ENCODE results near the gene NMT2. TPM values are rescaled to one million over a fixed set of nuclear protein-coding genes. Genes with fewer than 3 reads are reported as not detected.
A peak's percentile ranks its signal among the peaks of the same experiment; 100 is the strongest.

The NMT2 gene
- total RNA-seq, 1 experiment from 2014 or later: 17.1 TPM

DNA sequence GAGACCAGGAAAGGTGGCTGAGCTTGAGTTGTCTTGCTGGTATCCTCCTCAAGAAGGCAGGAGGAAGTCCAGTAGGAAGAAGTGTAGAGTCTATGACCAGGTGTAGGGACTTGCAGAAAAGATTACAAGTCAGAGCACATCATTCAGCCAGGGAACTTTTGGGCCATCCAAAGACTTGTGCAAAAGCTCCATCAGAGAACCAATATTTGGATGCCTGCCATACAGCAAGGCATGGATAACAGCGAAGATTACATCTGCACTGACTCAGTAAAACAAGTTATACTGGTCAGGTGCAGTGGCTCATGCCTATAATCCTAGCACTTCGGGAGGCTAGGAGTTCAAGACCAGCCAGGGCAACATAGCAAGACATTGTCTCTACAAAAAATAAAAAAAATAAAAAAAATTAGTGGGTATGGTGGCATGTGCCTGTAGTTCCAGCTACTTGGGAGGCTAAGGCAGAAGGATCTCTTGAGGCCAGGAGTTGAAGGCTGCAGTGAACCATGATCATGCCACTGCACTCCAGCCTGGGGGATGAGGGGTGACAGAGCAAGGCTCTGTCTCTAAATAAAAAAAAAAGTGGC, 13.2 kb upstream of the NMT2 start:
- no peak for DNase-seq (ENCODE audit: low spot score)

DNA sequence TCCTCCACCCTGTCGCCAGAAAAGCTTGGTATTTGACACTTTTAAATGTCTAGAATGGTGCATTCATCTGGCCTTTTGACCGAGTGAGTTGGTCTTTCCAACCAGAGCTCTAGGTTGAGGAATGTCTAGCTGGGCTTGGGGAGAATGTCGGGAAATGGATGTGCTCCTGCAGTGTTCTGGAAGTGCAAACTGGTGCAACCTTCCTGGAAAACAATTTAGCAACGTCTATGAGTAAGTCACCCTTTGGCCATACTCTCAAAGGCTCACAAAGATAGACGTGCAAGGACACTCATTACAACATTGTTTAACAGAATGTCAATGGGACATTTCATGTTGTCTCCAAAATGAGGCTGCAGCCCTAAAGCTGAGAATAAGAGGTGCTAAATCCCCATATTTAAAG, 12.2 kb upstream of the NMT2 start:
- DNase-seq (ENCODE audit: low spot score): peak; percentile 8

DNA sequence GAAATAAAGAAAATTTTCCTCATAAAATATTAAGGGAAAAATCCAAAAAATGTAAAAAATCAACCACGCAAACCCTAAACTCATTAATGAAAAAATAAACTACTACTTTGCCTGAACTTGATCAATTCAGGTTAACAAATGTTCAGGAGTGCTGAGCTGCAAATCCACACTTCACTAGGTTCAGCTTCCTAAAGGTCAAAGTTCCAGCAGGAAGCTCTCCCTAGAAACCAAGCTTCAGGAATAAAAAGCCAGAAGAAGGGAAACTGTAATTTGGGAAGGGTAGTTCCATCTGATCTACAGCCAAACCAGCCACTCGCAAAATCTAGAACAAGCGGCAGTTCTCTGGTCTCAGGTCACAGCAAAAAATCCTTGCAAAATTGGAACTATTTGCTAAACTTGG, 7.8 kb upstream of the NMT2 start:
- DNase-seq (ENCODE audit: low spot score): no peak

DNA sequence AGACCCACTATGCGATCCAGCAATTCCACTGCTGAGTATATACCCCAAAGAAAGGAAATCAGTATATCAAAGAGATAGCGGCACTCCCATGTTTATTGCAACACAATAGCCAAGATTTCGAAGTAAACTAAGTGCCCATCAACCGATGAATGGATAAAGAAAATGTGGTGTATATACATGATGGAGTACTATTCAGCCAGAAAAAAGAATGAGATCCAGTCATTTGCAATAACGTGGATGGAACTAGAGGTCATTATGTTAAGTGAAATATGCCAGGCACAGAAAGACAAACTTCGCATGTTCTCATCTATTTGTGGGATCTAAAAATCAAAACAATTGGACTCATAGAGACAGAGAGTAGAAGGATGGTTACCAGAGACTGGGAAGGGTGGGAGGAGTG, 7.1 kb upstream of the NMT2 start:
- DNase-seq (ENCODE audit: low spot score): no peak

DNA sequence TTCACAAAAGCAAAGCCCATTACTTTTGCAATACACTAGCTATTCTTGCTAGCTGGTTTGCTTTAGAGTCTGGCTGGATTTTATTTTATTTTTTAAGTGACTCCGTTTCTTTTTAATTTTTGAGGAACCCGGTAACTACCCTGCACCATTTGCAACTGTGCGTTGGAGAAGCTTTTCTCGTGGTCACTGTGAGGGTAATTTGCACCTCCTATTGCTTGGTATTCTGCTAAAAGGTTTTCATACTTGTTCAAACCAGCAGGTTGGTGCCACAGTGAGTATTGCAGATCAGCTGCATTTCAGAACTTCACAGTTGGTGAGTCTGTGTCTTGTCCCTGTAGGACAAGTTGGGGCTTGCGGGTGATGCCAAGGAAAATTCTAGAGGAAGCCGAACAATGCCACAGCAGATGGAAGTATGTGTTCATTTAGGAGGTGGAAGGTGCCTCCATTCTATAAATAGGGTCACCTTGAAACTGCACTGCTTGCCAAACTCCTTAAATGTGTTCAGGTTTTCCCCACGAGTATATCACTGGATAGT, 3.9 kb upstream of the NMT2 start:
- DNase-seq (ENCODE audit: low spot score): no peak

DNA sequence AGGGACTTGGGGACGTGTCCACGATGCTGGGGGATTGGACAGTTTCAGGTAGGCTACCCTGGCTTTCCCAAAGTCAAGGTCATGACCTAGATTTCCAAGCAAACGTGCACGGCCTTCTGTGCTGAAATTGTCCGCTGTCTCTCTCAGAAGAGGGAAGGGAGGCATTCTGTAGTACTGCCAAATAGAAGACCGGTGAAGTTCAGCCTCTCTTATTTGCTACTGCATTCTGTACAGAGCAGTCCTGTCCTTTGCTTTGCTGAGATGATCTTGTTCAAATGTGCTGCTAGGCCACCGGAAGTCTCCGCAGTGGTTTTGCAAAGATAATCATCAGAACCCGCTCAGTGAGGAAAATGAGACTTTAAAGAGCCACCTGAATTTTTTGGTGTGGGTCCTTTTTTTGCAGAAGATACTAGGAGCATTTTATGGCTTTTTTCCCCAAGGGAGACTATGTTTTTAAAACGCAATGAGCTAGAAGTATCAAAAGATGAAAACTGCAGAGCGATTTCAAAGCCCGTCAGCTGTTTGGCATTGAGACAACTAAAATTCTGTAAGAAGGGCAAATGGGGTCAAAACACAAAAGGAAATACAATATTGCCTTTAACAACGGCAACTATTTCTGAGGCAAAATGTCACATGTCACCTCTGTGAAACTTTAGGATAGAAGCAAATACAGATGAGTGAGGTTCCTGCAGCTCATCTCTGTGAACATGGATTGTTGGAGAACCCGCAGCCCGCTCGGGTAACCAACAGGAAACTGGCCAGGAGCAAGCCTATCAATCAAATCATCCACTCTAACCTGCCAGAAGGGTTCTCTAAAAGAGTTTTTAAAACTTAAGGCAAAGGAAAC, 1.3 kb upstream of the NMT2 start:
- DNase-seq (ENCODE audit: low spot score): no peak

DNA sequence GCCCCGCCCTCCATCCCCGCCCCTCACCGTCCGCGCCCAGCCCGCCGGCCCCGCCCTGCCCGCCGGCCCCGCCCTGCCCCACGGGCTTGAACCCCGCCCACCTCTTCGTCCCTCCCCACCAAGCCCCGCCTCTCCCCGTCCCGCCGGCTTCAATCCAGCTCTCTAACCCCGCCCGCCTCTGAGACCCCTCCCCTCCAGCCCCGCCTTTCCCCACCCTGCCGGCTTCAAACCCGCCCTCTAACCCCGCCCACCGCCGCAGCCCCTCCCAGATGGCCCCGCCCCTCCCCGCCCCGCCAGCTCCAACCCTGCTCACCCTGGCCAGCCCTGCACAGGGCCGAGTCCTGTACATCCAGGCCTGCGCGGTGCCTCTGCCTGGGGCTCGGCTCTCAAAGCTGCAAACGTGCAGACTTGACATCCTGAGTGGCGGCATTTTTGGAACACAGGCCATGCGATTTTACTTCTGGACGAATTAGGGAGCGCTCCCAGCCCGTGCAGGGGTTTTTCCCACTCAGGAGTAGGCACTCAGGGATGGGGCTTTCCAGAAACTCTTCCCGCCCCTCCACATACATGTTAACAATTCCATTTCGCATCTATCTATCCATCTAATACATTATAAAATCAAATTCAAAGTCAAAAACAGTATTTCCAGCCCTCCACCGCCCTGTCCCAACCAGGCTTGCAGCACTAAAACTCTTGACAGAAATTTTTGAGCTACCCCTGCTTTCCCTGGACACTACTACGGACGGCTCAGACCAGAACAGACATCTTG, 477 bp upstream of the NMT2 start:
- peak; percentile 51 for DNase-seq (ENCODE audit: low spot score)

DNA sequence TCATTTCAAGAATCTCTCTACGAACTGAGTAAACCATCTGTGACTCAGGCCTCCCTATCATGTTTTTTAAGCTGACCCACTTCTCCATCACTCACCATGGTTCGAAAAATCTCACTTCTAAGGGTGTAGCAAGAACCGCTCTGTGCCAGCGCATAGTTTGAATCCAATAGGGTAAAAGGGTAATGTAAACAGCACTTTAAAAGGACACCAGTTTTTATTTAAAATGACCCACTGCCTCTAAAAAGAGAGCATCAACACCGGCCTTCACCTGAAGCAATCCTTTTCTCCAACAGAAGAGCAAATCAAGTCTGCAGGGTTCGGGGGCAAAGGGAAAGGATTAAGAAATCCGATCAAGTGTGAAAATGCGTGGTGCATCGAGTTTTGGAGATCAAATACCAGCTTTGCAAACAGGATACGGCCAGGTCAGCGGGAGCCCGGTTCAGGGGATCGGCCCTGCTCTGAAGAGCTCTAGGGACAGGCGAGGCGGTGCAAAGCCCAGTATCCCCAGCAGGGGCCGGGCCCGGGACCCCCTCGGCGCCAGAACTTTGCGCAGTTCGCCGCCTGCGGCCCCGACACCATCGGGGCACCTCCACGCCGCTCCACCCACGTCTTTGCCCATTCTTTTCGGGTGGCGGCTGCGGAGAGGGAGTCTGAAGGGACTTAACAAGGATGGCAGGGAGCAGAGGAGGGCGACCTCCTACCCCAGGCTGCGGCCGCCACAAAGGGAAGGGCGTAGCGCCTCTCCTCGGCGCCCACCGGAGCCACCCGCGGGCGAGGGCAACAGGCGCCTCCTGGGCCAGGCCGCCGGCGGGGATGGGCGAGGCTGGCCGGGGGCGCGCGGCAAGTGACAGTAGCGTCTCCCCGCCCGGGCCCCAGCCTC, 842 bp downstream of the NMT2 start:
- peak; percentile 10 for DNase-seq (ENCODE audit: low spot score)

DNA sequence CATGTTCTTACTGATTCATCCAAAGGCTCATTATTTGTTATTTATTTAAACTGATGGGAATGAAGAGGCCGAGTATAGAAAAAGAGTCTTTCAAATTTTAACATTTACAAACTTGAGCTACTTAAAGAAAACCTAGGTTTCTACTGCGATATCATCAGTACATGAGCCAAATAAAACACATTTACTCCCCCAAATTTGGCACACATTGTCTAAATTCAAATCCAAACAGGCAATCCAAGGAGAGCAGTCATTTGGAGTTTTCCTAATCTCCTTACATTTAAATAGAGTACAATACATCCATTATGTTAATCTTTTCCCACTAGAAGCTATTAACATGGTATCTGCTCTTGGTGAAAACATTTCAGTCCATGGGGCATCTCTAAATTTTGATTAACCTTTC, 2.2 kb downstream of the NMT2 start:
- no peak for DNase-seq (ENCODE audit: low spot score)

DNA sequence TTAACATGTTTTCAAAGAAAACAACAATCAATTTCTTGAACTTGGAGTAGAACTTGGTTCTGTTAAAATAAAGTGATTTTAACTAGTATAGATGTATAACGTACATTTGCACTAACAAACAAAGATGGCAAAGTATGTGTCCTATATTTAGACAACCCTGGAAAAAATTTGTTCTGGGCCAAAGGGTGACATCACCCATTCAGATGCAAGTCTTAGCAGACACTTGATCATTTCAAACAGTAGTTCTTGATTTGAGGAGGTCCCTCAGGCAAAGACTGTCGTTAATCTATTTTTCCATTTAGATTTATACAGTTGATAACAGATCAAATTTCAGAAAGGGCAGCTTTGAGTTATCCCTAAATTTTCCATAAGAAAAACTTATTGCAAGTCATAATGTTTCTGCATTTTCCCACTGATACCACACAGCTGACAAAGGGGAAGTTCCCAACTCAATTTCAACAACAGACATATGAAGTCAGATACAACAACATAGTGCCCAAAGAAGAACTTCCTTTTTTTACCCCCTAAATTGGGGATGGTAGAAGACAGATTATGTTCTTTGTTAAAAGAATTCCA, 5.2 kb downstream of the NMT2 start:
- DNase-seq (ENCODE audit: low spot score): no peak

DNA sequence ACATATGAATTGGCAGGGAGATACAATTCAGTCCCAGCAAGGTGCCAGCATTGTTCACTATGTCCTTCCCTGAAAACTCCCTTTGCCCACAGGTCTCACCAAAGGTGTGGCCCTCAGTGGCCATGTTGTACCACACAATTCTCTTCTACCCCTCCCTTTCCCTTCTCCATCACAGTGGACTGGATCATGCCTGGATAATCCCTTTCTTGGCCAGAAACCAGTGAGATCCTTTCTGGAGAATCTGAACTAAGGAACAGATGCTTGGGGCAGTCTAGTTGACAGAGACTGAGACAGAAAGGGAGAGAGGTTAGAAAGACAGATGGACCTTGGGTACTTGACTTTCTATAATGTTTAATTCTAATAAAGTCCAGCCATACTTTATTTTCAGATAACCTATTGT, 9.5 kb downstream of the NMT2 start:
- no peak for DNase-seq (ENCODE audit: low spot score)

DNA sequence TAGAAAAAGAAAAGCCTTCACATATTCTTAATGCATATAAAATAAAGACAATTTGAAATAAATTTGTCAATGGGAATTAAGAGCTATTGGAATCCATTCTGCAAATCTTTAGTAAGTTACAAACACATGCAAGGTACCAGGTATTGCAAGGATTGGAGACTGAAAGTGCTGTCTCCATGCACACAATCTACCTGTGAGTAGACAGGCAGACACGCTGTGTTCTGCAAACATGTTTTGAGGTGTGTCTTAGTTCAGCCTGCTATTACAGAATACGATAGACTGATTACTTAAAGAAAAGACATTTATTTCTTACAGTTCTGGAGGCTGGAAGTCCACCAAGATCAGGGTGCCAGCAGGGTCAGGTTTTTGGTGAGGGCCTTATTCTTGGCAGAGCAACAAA, 10.0 kb downstream of the NMT2 start:
- DNase-seq (ENCODE audit: low spot score): no peak

DNA sequence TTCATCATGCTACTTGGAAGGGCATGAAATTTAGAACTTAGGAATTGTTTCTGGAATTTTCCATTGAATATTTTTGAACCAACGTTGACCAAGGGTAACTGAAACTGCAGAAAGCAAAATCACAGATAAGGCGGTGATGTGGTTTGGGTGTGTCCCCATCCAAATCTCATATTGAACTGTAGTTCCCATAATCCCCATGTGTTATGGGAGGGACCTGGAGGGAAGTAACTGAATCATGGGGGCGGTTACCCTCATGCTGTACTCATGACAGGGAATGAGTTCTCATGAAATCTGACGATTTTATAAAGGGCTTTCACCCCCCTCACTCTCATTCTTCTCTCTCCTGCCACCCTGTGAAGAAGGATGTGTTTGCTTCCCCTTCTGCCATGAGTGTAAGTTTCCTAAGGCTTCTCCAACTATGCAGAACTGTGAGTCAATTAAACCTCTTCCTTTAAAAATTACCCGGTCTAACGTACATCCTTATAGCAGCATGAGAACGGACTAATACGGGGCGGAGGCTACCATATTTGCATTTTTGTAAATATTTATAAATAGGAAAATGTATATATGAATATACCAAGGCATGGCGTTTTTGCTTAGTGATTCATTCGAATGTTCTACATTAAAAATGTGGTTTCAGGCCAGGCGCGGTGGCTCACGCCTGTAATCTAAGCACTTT, 12.4 kb downstream of the NMT2 start:
- no peak for DNase-seq (ENCODE audit: low spot score)

DNA sequence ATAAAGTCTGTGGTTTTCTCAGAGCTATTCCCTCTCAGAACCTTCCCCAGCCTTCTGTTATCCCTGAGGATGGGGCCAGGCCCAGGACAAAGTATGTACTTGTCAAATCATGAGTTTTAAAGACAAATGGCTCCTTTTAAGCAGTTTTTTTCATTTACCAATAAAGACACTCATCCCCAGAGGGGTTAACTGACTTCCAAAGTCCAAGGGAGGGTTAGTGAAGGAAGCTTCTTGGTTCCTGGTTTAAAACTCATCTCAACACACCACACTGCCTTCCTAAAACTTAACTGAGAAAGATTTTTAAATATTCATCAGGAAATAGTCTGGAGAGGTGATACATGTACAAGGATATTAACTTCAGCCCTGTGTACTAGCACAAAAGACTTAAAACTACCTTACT, 15.9 kb downstream of the NMT2 start:
- no peak for DNase-seq (ENCODE audit: low spot score)

DNA sequence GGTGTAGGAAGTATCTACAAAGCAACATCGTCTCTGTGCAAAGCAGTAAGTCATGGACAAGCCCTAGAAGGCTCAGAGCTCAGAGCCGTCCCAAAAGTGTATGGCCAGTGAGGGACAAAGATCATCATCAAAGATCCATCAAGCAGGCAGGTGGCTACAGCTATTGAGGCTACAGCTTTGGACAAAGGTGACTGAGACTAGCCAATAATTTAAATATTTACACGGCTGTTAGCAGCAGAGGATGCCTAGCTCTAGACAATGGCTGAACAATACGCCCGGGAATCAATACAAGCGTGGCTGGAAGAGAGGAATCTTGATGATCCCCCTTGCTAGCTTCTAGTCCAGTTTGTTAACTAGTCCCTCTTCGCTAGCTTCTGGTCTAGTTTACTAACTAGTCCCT, 17.9 kb downstream of the NMT2 start:
- no peak for DNase-seq (ENCODE audit: low spot score)

DNA sequence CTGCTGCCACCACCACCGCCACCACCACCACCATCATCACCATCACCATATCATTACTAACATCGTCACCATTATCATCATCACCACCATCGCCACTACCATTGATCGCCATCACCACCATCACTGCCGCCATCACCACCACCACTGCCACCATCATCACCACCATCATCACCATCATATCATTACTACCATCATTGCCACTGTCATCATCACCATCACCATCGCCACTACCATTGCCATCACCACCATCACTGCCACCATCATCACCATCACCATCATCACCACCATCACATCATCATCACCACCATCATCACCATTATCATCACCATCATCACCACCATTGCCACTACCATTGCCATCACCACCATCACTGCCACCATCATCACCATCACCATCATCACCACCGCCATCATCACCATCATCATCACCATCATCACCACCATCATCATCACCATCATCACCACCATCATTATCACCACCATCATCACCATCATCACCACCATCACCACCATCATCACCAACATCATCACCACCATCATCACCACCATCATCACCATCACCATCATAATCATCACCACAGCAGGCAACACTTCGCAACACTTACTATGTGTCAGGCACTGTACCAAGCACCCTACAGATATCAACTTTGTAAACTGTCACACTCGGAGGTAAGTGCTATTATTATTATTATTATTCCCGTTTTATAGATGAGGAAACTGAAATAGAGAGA, 19.3 kb downstream of the NMT2 start:
- DNase-seq (ENCODE audit: low spot score): no peak

DNA sequence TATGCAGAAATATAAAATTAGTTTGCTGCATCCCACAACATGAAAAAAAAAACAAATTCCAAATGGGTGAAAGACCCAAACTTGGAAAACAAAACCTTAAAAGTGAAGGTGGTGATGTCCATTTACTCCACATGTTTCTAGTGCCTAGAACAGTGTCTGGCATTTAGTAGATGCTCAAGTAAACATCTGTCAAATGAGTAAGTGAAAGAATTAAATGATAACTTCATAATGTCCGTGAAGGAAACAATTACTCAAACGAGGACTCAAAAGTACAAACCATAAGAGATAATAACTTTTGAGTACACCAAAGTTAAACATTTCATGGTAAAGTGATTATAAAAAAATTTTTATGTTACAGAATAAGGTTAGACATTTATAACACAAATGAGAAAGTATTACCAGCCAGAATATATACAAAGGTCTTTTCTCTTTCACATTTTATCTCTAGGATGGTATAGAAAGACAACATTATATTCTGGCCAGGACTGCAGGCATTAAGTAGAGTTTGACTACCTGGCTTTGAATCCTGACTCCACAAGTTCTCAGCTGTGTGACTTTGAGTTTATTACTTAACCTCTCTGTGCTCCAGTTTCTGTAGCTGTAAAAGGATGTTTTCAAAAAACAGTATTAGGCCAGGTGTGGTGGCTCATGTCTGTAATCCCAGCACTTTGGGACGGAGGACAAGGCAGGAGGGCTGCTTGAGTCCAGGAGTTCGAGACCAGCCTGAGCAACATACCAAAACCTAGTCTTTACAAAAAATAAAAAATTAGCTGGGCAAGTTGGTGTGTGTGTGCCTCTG, 20.7 kb downstream of the NMT2 start:
- no peak for DNase-seq (ENCODE audit: low spot score)

DNA sequence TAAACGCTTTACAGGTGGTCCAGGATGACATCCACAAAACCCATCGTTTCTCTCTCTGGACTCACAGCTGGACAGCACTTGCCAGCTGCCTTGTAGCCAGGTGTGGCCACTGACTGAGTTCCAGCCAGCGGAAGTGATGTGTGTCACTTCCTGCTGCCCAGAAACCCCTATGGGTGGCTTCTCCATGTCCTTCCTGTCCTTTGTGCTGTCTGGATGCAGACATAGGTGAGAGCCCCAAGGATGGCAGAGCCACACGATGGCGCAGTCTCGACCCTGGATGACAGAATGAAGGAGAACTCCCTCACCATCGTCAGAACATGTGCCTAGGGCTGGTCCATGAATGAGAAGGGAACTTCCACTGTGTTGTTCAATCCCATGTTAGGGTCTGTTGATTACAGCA, 22.1 kb downstream of the NMT2 start:
- no peak for DNase-seq (ENCODE audit: low spot score)

DNA sequence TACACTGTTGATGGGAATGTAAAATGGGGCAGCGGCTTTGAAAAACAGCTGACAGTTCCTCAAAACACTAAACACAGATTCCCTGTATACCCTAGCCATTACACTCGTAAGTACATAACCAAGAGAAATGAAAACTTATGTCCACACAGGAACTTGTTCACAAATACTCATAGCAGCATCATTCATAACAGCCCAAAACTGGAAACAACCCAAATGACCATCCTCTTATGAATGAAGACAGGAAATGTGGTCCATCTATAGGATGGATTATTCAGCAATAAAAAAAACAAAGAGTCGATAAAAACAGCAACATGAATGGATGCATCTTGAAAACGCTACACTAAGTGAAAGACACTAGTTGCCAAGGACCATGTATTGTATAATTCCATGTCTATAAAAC, 23.7 kb downstream of the NMT2 start:
- no peak for DNase-seq (ENCODE audit: low spot score)
